Left lung (tissue), 10 donors: ENCODE data around the gene UVRAG. TPM values are rescaled to one million over a fixed set of nuclear protein-coding genes. Genes with fewer than 3 reads are reported as not detected.

Experiments
- ATAC-seq: fragments of 200-7000 bp; cut with Tn5 transposase; one replicate; pipeline ENCODE4 v1.9.1; 2020; ENCODE audit warnings: moderate library complexity
- DNase-seq, 4 donors: peaks; one replicate each; pipeline ENCODE4 v3.0.0-alpha.2; 2013 to 2020
- H3K27ac ChIP-seq, 2 donors: fragments of 200-600 bp; sonication (generic) in 1 of 2; one replicate each; pipeline versions ENCODE4 v1.5.0 to v1.8.0; 2020 to 2021
- H3K27me3 ChIP-seq, 2 donors: fragments of 200-600 bp; sonication (generic) in 1 of 2; one replicate each; pipeline versions ENCODE4 v1.5.0 to v1.8.0; 2020 to 2021
- H3K36me3 ChIP-seq, 2 donors: fragments of 200-600 bp; sonication (generic) in 1 of 2; one replicate each; pipeline versions ENCODE4 v1.5.0 to v1.8.0; 2020 to 2021
- H3K4me1 ChIP-seq, 2 donors: fragments of 200-600 bp; one replicate each; pipeline ENCODE4 v1.8.0; 2021
- H3K4me3 ChIP-seq, 2 donors: fragments of 200-600 bp; sonication (generic) in 1 of 2; one replicate each; pipeline versions ENCODE4 v1.5.0 to v1.8.0; 2020 to 2021; ENCODE audit warnings: mild to moderate bottlenecking in 1 of 2
- H3K9me3 ChIP-seq, 2 donors: fragments of 200-600 bp; sonication (generic) in 1 of 2; one replicate each; pipeline versions ENCODE4 v1.5.0 to v1.8.0; 2020 to 2021
- CTCF ChIP-seq, 2 donors: fragments of 200-600 bp; sonication (generic) in 1 of 2; IDR thresholded peaks; one replicate each; pipeline versions ENCODE4 v1.5.0 to v1.8.0; 2021; ENCODE audit warnings: antibody characterized with exemption in 2 of 2
- intact Hi-C, 2 donors: fragments of 100-400 bp; cut with DNase I; formaldehyde crosslinking; loops; one replicate each; pipeline versions ENCODE4 v1.11.2 to v1.14.2; 2022
- polyA plus RNA-seq, 6 donors: library from polyadenylated mRNA; unstranded; fragments of 120-200 nt; gene quantifications; one replicate each; pipeline ENCODE4 v1.2.1, GENCODE V29; 2013; ENCODE audit not compliant: insufficient read length in 6 of 6
- total RNA-seq, 2 donors: library from RNA; stranded (reverse); fragmentation: NEBNext Ultra II Directional; extraction: Animal tissue kit (Norgen Biotek cat#: 25700); gene quantifications; one replicate each; pipeline ENCODE4 v1.2.1, GENCODE V29; 2021
- donor health status: DM: no; HTN: yes; CAD: no.
- donor health status: DM: no; HTN: no; CAD: no.

UVRAG gene
- total and polyA plus RNA-seq, 8 donors = 19.3 to 36.0 (median 22.3) TPM

- no peak for TF ChIP-seq CTCF (IDR thresholded peaks at IDR 0.05)
- intact Hi-C loops = loop anchor here in 1 of 2 donors (5.0 kb wide), 1 partner anchor 67 kb away; no protein-coding TSS in a partner anchor
- DNase-seq (no peak), ATAC-seq (no peak)
- Histone ChIP-seq H3K27ac (no peak overlapping the region), H3K4me1 (peaks cover 0 to 11% of the 10 kb centered on the region in 2 donors), H3K9me3 (no peaks in the 10 kb centered on the region), H3K27me3 (no peaks in the 10 kb centered on the region), H3K36me3 (peaks cover 0 to 30% of the 10 kb centered on the region in 2 donors), H3K4me3 (no peak overlapping the region)
These were observed 14.8 kb upstream of the UVRAG start for GRCh38 chr11:75800136-75800675.

GRCh38 chr11:75800728-75801361, 14.2 kb upstream of the UVRAG start:
- H3K27me3 ChIP-seq = no peaks in the 10 kb centered on the region
- no peak for TF ChIP-seq CTCF (IDR thresholded peaks at IDR 0.05)
- intact Hi-C loops = loop anchor here in 1 of 2 donors (5.0 kb wide), 1 partner anchor 66 kb away; no protein-coding TSS in a partner anchor

GRCh38 chr11:75801362-75802020, 13.5 kb upstream of the UVRAG start:
- ATAC-seq (peak; percentile 50), DNase-seq (peak in 1 of 4 donors; percentile 58)
- Histone ChIP-seq H3K36me3 (peaks cover 0 to 25% of the 10 kb centered on the region in 2 donors), H3K9me3 (no peaks in the 10 kb centered on the region), H3K4me1 (peaks cover 0 to 11% of the 10 kb centered on the region in 2 donors), H3K4me3 (no peak overlapping the region), H3K27me3 (no peaks in the 10 kb centered on the region), H3K27ac (no peak overlapping the region)
- intact Hi-C loops = loop anchor here in 1 of 2 donors (5.0 kb wide), 1 partner anchor 66 kb away; no protein-coding TSS in a partner anchor
- no peak for TF ChIP-seq CTCF (IDR thresholded peaks at IDR 0.05)

More at GRCh38 chr11:75800728-75801361, 14.2 kb upstream of the UVRAG start:
- Histone ChIP-seq H3K36me3 (peaks cover 0 to 30% of the 10 kb centered on the region in 2 donors), H3K4me3 (no peak overlapping the region), H3K4me1 (peaks cover 0 to 11% of the 10 kb centered on the region in 2 donors), H3K9me3 (no peaks in the 10 kb centered on the region), H3K27ac (no peak overlapping the region)
- ATAC-seq (no peak), DNase-seq (no peak)

GRCh38 chr11:75802021-75802912, 12.7 kb upstream of the UVRAG start:
- TF ChIP-seq CTCF (IDR thresholded peaks at IDR 0.05) = no peak
- intact Hi-C loops = loop anchor here in 1 of 2 donors (5.0 kb wide), 1 partner anchor 65 kb away; no protein-coding TSS in a partner anchor
- Histone ChIP-seq H3K9me3 (no peaks in the 10 kb centered on the region), H3K27me3 (no peaks in the 10 kb centered on the region), H3K4me1 (peaks cover 0 to 11% of the 10 kb centered on the region in 2 donors), H3K36me3 (peaks cover 0 to 20% of the 10 kb centered on the region in 2 donors), H3K27ac (no peak overlapping the region), H3K4me3 (no peak overlapping the region)
- no peak for DNase-seq
- no peak for ATAC-seq
